Measurements from ENCODE around the gene PRDM16.

DNA sequence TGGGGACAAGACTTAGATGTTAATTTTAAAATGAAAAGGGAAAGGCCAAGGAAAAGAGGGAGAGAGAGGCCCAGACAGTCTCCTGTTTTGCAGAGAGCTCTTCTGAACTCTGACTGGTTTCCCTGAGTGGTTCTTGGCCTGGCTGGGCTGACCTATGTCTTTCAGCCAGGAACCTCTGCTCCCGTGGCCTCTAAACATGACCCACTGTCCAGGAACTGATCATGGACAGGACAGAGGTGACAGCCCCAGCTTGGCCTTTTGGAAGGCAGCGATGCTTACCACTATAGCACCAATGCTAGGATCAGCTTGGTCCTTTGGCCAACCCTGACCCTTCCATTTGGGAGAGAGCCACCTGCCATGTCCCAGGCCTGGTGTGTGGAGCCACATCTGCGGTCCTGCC, 55.2 kb downstream of the PRDM16 start:
- TF ChIP-seq, protein P1, sequence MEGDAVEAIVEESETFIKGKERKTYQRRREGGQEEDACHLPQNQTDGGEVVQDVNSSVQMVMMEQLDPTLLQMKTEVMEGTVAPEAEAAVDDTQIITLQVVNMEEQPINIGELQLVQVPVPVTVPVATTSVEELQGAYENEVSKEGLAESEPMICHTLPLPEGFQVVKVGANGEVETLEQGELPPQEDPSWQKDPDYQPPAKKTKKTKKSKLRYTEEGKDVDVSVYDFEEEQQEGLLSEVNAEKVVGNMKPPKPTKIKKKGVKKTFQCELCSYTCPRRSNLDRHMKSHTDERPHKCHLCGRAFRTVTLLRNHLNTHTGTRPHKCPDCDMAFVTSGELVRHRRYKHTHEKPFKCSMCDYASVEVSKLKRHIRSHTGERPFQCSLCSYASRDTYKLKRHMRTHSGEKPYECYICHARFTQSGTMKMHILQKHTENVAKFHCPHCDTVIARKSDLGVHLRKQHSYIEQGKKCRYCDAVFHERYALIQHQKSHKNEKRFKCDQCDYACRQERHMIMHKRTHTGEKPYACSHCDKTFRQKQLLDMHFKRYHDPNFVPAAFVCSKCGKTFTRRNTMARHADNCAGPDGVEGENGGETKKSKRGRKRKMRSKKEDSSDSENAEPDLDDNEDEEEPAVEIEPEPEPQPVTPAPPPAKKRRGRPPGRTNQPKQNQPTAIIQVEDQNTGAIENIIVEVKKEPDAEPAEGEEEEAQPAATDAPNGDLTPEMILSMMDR (IDR thresholded peaks at IDR 0.05) = no peak
- TF ChIP-seq POLR2A (IDR thresholded peaks at IDR 0.05) = no peak
